Dedifferentiated amniotic fluid mesenchymal stem cell (primary cell): ENCODE data around the gene SLN.

Experiments
- DNase-seq: peaks from one replicate; pipeline ENCODE4 v3.0.0-alpha.2; 2016; ENCODE audit errors: extremely low spot score

Gene SLN

GRCh38 chr11:107683807-107684206, 28.0 kb downstream of the SLN start:
- no peak for DNase-seq

GRCh38 chr11:107683061-107683460, 28.8 kb downstream of the SLN start:
- DNase-seq: no peak

GRCh38 chr11:107682572-107682971, 29.3 kb downstream of the SLN start:
- no peak for DNase-seq

- DNase-seq: no peak
These were observed 29.7 kb downstream of the SLN start for GRCh38 chr11:107682171-107682570.

GRCh38 chr11:107679255-107680024, 32.4 kb downstream of the SLN start:
- no peak for DNase-seq

GRCh38 chr11:107678632-107678971, 33.3 kb downstream of the SLN start:
- no peak for DNase-seq

GRCh38 chr11:107677924-107678631, 33.8 kb downstream of the SLN start:
- DNase-seq: no peak

- DNase-seq: no peak
These were observed 35.4 kb downstream of the SLN start for GRCh38 chr11:107676336-107677057.

GRCh38 chr11:107675902-107676301, 36.0 kb downstream of the SLN start:
- no peak for DNase-seq

GRCh38 chr11:107669893-107670601, 41.8 kb downstream of the SLN start:
- no peak for DNase-seq

GRCh38 chr11:107669191-107669740, 42.6 kb downstream of the SLN start:
- no peak for DNase-seq

GRCh38 chr11:107666911-107667613, 44.8 kb downstream of the SLN start:
- DNase-seq: no peak

GRCh38 chr11:107665018-107665417, 46.8 kb downstream of the SLN start:
- no peak for DNase-seq

GRCh38 chr11:107661656-107662055, 50.2 kb downstream of the SLN start:
- DNase-seq: no peak

- no peak for DNase-seq
These were observed 51.8 kb downstream of the SLN start for GRCh38 chr11:107660066-107660465.

GRCh38 chr11:107659310-107659709, 52.5 kb downstream of the SLN start:
- DNase-seq: no peak
